GM12801 (cell line): Measurements from ENCODE around the gene SLC26A6.

Experiments used
- TF ChIP-seq, protein P1 (sequence below): IDR thresholded peaks from one replicate; pipeline ENCODE4 v1.5.1; 2011; ENCODE audit warnings: control low read depth; ENCODE audit not compliant: insufficient read length; ENCODE audit errors: extremely low read depth

SLC26A6 gene

DNA sequence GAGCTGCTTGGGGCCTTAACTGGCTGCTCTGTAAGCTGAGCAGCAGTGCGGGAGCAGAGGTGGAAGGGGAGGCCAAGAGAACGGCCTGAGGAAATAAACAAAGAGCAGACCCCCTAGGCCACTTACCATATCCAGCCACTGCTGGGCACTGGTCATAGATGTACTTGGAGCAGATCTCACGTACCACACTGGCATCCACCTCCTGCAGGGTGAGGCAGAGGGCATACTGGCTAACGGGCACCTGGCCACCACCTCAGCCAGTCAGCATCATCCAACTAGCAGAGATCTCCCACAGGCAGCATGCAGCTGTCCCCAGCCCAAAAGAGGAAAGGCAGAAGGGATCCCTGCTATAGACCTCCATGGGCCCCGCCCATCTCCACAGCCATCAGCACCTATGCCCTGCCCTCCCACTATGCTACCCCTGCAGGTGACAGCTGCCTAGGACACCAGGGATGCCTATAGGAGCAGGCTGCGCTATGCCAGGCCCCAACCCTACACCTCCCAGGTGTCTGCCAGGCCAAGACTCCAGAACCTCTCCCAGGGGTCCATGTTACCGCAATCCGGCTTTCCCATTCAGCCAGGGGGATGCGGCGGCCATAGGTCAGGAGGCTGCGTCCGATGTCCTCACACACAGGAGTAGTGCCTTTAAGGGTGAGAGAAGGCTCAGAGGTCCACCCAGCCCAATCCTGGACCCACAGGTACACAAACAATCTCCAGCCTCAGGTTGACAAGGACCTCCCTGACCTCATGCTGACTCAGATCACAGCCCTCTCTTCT lies 35.6 kb downstream of the SLC26A6 start:
- TF ChIP-seq, protein P1, sequence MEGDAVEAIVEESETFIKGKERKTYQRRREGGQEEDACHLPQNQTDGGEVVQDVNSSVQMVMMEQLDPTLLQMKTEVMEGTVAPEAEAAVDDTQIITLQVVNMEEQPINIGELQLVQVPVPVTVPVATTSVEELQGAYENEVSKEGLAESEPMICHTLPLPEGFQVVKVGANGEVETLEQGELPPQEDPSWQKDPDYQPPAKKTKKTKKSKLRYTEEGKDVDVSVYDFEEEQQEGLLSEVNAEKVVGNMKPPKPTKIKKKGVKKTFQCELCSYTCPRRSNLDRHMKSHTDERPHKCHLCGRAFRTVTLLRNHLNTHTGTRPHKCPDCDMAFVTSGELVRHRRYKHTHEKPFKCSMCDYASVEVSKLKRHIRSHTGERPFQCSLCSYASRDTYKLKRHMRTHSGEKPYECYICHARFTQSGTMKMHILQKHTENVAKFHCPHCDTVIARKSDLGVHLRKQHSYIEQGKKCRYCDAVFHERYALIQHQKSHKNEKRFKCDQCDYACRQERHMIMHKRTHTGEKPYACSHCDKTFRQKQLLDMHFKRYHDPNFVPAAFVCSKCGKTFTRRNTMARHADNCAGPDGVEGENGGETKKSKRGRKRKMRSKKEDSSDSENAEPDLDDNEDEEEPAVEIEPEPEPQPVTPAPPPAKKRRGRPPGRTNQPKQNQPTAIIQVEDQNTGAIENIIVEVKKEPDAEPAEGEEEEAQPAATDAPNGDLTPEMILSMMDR, result no peak

DNA sequence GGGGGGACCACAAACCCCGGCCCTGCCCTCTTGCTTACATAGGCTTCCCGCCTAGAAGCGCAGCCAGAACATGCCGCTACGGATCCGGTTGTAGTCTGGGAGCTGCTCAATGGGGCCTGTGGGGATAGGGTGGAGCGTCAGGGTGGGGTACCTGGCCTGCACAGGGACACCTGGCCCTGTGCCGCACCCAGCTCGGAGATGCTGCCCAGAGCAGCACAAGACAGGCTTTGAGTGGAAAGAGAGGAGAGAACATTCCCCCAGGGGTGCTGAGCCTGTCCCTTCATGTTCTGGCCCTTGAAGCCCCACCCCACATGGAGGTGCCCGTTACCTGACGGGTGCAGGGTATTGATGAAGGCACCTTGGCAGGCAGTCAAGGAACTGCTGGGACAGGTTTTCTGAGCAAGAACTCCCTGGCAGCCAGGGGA lies 36.2 kb downstream of the SLC26A6 start:
- TF ChIP-seq, protein P1, result no peak

DNA sequence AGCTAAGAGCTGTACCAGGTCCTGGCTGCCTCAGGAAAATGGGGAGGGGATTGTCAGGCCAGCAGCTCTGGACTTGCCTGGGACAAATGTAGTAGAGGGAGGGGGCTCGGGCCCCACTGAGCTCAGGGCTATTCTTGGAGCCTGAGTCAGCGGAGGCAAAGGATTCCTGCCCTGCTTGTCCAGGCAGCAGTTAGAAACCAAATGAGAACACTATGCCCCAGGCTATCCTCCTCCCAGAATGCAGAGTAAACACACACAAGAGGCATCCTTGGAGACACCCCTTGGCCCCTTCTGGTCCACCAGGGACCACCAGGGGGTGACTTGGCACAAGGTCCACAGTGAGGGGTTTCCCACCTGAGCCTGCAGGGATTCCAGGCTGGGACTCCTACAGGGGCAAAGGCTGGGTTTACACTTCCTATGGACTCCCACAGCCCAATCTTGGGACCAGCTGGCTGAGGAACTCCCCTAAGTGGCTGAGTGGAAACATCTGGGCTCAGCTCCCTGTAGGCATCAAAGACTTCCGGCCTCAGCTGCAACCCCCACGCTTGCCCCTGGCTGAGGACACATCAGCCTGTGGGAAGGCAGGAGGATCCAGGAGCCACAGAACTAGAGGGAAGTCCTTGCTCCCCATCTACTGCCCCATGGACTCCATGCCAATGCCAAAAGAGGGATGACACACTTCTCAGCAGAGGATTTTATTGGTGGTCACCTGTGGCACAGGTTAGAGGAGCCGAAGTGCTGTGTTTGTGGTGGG lies 36.8 kb downstream of the SLC26A6 start:
- TF ChIP-seq, protein P1, result no peak

DNA sequence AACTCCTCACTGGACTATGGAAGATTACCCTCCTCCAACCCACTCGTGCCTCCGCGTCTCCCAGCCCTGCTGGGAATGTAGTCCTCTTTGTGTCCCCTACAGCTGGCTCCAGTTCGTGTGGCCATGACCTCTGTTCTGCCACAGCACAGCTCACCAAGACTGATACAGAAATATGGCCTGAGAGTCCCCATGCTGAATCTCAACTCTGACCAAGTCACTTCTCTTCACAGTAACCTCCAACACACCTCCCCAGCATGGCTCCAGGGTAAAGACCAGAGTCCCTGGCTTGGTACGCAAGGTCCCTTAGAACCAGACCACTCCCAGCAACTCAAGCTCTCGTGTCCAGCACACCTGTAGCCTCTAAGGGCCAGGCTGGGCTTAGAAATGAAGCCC lies 37.9 kb downstream of the SLC26A6 start:
- TF ChIP-seq, protein P1, result no peak

DNA sequence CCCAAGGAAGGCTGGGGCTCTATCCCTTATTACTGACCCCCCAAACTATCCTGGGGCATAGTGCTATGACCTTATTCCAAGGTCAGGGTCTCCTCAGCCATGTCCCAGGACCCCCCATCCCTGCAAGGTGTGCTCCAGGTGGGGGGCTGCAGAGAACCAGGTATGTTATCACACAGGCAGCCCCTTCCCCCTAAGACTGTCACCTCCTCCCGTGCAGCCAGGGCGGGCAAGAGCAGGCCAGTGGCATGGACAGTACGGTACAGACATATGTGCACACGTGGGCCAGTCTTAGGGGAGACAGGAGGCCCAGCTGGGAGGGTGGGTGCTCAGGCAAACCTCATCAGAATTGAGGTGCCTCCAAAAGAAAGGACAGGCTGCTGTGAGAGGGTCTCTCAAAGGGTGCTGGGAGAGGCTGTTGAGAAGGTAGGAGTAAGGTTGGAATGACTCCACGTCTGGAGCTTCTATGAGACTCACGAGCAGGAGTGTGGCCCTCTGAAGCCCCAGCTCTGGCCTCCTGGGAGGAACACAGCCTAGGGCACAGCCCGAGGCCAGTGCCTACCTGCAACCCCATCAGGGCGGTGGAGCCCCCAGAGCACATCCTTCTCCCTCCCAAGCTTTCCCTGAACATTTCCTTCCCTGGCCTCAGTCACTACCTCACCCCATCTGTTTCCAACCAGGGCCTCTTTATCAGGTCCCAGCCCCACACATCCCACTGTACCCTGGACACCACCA lies 38.4 kb downstream of the SLC26A6 start:
- TF ChIP-seq, protein P1, result no peak

DNA sequence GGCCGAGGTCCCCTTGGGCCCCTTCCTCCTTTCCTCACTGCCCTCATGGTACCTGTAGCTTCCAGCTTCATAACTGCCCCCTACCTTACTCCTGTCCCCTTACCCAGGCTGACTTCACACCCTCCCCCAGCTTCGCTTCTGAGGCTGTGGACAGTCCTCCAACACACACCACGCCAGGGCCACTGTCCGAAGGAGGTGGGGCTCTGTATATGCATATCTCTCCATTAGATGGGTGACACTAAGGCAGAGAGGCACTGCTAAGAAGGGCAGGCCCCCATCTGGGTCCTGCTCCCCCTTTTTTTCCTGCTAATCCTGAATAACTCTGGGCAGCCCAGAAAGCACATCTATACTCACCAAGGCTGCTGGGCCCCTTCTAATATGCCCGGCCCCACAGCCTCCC lies 39.1 kb downstream of the SLC26A6 start:
- TF ChIP-seq, protein P1, result no peak

DNA sequence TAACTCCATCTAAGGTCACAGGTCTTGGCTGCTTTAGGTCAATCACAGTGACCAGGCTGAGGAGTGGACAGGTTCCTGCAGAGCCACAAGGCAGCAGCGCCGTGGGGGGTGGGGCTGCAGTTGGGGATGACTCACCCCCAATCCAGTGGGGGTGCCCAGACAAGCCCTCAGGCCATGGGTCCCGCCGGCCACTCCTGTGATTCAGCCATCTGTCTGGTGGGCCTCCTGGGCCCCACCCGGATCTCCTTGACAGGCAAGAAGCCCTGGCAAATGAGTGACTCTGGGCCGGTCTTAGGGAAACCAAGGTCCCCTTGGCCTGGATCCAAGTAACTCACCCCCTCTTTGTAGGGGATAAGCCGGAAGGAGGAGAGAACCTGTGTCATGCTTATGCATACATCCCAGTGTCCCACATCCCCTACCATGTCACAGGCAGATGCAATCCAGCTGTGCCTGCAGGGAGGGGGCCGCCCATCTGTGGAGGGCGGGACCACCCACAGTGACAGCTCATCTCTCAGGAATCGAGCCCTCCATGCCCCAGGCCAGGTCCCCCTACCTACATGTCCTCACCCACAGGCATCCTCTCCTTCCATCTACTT lies 39.6 kb downstream of the SLC26A6 start:
- TF ChIP-seq, protein P1, result no peak
